Colonic mucosa (tissue), 4 donors: Measurements from ENCODE around the gene ATP8B3. TPM values are rescaled to one million over a fixed set of nuclear protein-coding genes. Genes with fewer than 3 reads are reported as not detected.

Experiments
- DNase-seq: peaks from one replicate; pipeline ENCODE4 v3.0.0-alpha.2; 2020
- H3K27ac ChIP-seq: fragments of 200-600 bp; one replicate; pipeline ENCODE4 v1.8.0; 2021
- H3K27me3 ChIP-seq: fragments of 200-600 bp; one replicate; pipeline ENCODE4 v1.8.0; 2021
- H3K36me3 ChIP-seq: fragments of 200-600 bp; one replicate; pipeline ENCODE4 v1.8.0; 2021
- H3K4me1 ChIP-seq: fragments of 200-600 bp; one replicate; pipeline ENCODE4 v1.8.0; 2021; ENCODE audit warnings: mild to moderate bottlenecking
- H3K4me3 ChIP-seq: fragments of 200-600 bp; one replicate; pipeline ENCODE4 v1.8.0; 2021
- H3K9ac ChIP-seq, 2 donors: one replicate each; pipeline ENCODE4 v1.7.0; 2013; ENCODE audit warnings: control low read depth in 2 of 2, low read depth in 2 of 2, low read length in 2 of 2
- H3K9me3 ChIP-seq: fragments of 200-600 bp; one replicate; pipeline ENCODE4 v1.8.0; 2021
- intact Hi-C: fragments of 100-400 bp; cut with DNase I; formaldehyde crosslinking; loops from one replicate; pipeline ENCODE4 v1.14.1; 2022
- total RNA-seq, 2 donors: library from RNA; stranded (reverse); fragmentation: NEBNext Ultra II Directional in 1 of 2; extraction: Animal tissue kit (Norgen Biotek cat#: 25700) in 1 of 2; gene quantifications; one replicate each; pipeline ENCODE4 v1.2.1, GENCODE V29; 2021
- TF ChIP-seq, protein P1 (sequence below): fragments of 200-600 bp; IDR thresholded peaks from one replicate; pipeline ENCODE4 v1.8.0; 2022; ENCODE audit warnings: antibody characterized with exemption, mild to moderate bottlenecking
- donor health status: healthy.
- donor health status: DM: no; HTN: no; CAD: no.
- donor health status: DM: no; HTN: no; CAD: no.

ATP8B3 gene
- total RNA-seq, 2 donors from 2014 or later, result 0.15 to 0.42 TPM

DNA sequence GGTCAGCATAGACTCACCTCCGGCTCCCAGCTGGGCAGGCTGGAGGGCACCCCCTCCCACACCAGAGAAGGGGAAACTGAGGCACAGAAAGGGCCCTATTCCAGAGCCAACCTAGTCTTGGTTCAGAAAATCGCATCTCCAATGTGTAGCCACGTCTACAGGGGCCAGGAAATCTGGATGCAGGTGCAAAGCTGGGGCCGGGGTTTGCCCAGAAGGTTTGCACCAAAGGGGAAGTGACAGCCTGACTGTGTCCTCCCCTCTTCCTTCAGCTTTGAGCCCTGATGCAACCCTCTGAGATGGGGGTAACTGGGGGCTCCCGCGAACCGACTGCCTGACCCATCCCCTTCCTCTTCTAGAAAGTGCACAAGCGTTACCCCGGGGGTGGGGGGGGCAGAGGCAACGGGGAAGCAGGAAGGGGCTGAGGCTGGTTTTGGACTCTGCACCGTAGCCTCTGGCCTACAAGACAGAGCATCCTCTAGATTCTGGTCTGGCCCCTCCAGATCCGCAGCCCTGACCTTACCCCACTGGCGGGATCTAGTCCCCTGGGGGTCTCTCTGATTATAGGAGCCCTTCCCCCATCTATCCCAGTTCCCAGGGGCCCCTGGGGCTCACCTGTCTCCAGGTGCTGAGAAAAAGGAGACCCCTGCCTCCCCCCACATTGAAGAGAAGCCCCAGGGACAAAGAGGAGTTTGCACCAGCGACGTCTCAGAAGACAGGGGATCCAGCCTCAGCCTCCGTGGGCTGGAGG, 59.9 kb downstream of the ATP8B3 start:
- Histone ChIP-seq H3K27me3 (peaks cover 84% of the 10 kb centered on the region), H3K4me1 (peaks cover 10% of the 10 kb centered on the region), H3K9me3 (no peaks in the 10 kb centered on the region), H3K4me3 (no peak overlapping the region), H3K27ac (no peak overlapping the region), H3K36me3 (no peaks in the 10 kb centered on the region), H3K9ac (no peak overlapping the region)
- no peak for DNase-seq
- TF ChIP-seq, protein P1, sequence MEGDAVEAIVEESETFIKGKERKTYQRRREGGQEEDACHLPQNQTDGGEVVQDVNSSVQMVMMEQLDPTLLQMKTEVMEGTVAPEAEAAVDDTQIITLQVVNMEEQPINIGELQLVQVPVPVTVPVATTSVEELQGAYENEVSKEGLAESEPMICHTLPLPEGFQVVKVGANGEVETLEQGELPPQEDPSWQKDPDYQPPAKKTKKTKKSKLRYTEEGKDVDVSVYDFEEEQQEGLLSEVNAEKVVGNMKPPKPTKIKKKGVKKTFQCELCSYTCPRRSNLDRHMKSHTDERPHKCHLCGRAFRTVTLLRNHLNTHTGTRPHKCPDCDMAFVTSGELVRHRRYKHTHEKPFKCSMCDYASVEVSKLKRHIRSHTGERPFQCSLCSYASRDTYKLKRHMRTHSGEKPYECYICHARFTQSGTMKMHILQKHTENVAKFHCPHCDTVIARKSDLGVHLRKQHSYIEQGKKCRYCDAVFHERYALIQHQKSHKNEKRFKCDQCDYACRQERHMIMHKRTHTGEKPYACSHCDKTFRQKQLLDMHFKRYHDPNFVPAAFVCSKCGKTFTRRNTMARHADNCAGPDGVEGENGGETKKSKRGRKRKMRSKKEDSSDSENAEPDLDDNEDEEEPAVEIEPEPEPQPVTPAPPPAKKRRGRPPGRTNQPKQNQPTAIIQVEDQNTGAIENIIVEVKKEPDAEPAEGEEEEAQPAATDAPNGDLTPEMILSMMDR, result no peak
- intact Hi-C loops, result no loop called here

DNA sequence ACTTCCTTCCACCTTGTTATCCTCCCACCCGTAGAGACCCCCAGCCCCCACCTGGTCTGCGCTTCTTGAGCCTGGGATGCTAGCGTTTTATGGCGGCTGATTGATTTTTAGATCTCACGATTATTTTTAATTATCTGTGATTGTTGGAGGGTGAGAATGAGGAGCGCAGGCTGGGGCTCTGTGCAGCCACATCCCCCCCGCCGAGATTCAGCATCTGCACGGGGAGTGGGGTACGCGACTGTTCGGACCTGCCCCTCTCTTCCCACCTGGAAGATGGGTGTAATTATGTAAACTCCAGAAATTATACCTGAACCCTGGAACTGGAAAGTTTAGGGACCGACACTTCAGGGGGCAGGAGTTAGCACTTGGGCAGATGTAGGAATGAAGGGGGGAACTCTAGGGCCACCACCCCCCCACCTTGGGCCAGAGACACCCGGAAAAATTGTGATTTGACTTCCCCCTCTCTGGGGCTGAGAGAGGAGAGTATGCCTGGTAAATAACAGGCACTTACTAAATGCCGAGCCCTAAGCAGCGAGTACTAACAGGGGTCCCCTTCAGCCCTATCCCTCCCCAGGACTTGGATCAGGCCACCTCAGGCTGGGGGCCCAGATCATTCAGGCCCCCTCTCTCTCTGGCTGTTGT, 60.6 kb downstream of the ATP8B3 start:
- H3K4me1 ChIP-seq, result peaks cover 10% of the 10 kb centered on the region
- H3K36me3 ChIP-seq, result no peaks in the 10 kb centered on the region
- H3K4me3 ChIP-seq, result no peak overlapping the region
- no peak for DNase-seq
- intact Hi-C loops, result no loop called here
- H3K9ac ChIP-seq, result no peak overlapping the region
- H3K27me3 ChIP-seq, result peaks cover 84% of the 10 kb centered on the region
- no peak overlapping the region for H3K27ac ChIP-seq
- TF ChIP-seq, protein P1, result no peak
- no peaks in the 10 kb centered on the region for H3K9me3 ChIP-seq

DNA sequence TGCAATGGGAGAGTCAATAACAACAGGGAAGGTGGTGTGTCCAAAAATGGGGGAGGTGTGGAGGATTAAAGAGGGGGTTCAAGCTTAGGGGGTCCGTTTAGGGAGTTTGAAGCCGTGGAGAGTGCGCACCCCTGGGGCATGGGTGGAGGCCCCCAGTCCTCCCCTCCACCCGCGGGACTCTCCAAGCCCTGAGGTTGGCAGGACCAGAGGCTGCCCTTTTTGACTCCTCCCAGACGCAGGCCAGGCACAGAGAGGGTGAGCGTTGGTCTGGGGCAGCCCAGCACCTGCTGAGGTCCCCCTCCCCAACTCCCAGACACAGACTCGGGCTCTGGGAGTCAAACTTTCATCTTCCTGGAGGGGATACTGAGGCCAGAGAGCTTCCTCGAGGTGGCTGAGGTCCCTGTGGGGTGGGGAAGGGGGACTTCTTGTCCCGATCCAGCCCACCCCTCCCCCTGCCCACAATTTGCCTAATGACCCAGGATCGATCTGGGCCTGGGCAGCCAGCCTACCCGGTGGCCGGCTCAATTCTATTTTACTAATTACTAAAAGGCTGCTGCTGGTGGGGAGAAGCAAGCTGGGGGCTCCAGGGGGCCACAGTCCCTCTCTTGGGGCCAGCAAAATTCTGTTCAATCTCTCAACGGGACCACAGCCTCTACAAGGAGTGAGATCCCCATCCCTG, 61.6 kb downstream of the ATP8B3 start:
- Histone ChIP-seq H3K4me1 (peaks cover 10% of the 10 kb centered on the region), H3K27ac (no peak overlapping the region), H3K4me3 (no peak overlapping the region), H3K36me3 (no peaks in the 10 kb centered on the region), H3K27me3 (peaks cover 77% of the 10 kb centered on the region), H3K9ac (no peak overlapping the region), H3K9me3 (no peaks in the 10 kb centered on the region)
- TF ChIP-seq, protein P1, result no peak
- no peak for DNase-seq
- intact Hi-C loops, result no loop called here

DNA sequence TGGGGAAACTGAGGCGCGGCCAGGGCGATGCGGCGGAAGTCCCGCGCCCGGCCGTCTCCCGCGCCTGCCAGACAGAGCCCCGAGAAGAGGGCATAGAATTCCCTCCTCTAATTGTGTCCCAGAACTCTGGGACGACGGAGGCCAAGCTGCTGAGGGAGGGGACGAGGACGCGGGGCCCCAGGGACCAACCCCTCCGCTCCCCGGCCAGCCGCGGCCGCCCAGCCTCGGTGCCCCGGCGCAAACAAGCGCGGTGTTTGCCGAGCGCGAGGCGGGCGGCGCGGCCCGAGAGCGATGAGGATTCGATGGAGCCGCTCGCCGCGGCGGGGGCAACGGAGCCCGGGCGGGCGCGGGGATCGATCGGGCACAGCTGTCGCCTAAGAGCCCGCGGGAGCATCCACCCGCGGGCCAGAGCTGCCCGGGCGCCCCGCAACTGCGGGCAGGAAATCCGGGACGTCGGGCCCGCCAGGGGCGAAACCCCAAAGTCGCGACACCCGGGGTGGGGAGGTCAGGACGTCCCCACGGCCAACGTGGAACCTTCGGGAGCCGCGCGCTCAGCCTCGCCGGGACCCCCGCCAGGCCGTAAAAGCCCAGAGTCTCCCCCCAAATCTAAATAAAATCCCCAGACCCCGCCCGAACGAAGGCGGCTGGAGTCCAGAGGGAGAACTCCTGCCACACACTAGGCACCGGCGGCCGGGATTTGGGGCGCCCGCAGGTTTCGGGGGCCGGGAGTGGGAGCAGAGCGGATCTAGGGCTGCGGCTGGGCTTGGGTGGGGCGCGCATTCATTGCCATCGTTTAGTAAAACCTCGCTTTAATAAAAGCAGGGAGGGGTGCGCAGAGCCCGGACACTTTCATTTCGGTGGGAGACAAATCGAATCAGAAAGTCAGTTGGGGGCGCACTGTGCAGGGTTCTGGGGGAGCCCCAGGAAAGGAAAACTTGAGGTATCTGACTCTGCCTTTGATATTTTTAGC, 62.4 kb downstream of the ATP8B3 start:
- Histone ChIP-seq H3K27me3 (peaks cover 76% of the 10 kb centered on the region), H3K4me1 (peaks cover 10% of the 10 kb centered on the region), H3K27ac (no peak overlapping the region), H3K9me3 (no peaks in the 10 kb centered on the region), H3K36me3 (no peaks in the 10 kb centered on the region), H3K4me3 (no peak overlapping the region), H3K9ac (no peak overlapping the region)
- intact Hi-C loops, result no loop called here
- TF ChIP-seq, protein P1, result no peak
- no peak for DNase-seq

DNA sequence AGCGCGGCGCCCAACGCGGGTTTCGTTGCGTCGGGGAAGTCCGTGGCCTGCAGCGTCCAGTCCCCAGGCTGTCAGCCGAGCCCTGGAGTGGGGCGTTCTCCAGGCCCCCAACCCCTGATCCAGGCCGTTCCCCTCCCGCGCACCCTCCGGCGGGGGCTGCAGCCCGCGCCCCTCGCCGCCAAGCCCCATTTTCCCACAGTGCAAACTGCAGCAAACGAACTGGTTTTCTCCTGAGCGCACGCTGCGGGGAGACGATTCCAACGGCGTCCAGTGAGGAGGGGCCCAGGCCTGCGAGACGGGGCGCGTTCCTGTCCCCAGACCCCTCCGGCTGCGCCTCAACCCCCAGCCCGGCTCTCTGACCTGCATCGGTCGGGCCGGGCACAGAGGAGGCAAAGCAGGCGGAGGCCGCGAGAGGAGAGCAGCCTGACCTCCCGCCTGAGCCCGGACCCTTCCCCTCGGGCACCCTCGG, 63.2 kb downstream of the ATP8B3 start:
- Histone ChIP-seq H3K9ac (no peak overlapping the region), H3K9me3 (no peaks in the 10 kb centered on the region), H3K4me1 (peaks cover 10% of the 10 kb centered on the region), H3K27me3 (peaks cover 74% of the 10 kb centered on the region), H3K27ac (no peak overlapping the region), H3K36me3 (no peaks in the 10 kb centered on the region), H3K4me3 (no peak overlapping the region)
- intact Hi-C loops, result no loop called here
- no peak for DNase-seq
- TF ChIP-seq, protein P1, result no peak
